A549 (cell line): ENCODE data around the gene LAP3. TPM values are rescaled to one million over a fixed set of nuclear protein-coding genes. Genes with fewer than 3 reads are reported as not detected.

Experiments used
- ATAC-seq, 2 experiments: fragments of 200-7000 bp in 1 of 2; fragments of >200 bp in 1 of 2; cut with Nextera tagmentation in 1 of 2; cut with Tn5 transposase in 1 of 2; 3 replicates each; pipeline versions ENCODE4 v1.8.0 to v1.9.1; 2018 to 2020; ENCODE audit warnings: mild to moderate bottlenecking in 1 of 2, moderate library complexity in 1 of 2
- CTCF ChIA-PET: fragments of 300-600 bp; sonication (Branson Sonifier 250); formaldehyde crosslinking; extraction: SDS; loops from one replicate; lab custom pipeline; 2021; ENCODE audit warnings: antibody characterized with exemption, inconsistent platforms; lab: Yijun Ruan, JAX
- POLR2A ChIA-PET: fragments of 350-600 bp; formaldehyde crosslinking; extraction: SDS; loops from one replicate; lab custom pipeline; 2021; ENCODE audit warnings: antibody characterized with exemption, inconsistent platforms; lab: Yijun Ruan, JAX
- DNase-seq, 2 experiments: peaks; one replicate each; pipeline versions ENCODE4 v3.0.0 to v3.0.0-alpha.2; 2011 to 2016; ENCODE audit warnings: low read depth in 1 of 2, low spot score in 1 of 2
- FAIRE-seq: peaks from 2 replicates; lab custom pipeline; 2011; peaks lifted over from hg19 to GRCh38; lab: Jason Lieb, UNC
- H3K27ac ChIP-seq, 2 experiments: fragments of >200 bp; sonication (Bioruptor Twin); formaldehyde crosslinking; 3 replicates each; pipeline ENCODE4 v1.5.1; 2016 to 2017
- H3K4me1 ChIP-seq: fragments of >200 bp; sonication (Bioruptor Twin); formaldehyde crosslinking; 3 replicates; pipeline ENCODE4 v1.6.1; 2016
- H3K4me2 ChIP-seq: fragments of >200 bp; sonication (Bioruptor Twin); formaldehyde crosslinking; 3 replicates; pipeline ENCODE4 v1.6.1; 2016
- H3K4me3 ChIP-seq: fragments of >200 bp; sonication (Bioruptor Twin); formaldehyde crosslinking; 3 replicates; pipeline ENCODE4 v1.5.1; 2016
- H3K9me3 ChIP-seq: fragments of >200 bp; sonication (Bioruptor Twin); formaldehyde crosslinking; 3 replicates; pipeline ENCODE4 v1.6.1; 2016
- CBX2 ChIP-seq: fragments of 200-600 bp; sonication (generic); IDR thresholded peaks from 2 replicates; pipeline ENCODE4 v1.6.1; 2016; ENCODE audit warnings: low read depth, mild to moderate bottlenecking, borderline replicate concordance
- CEBPB ChIP-seq, 2 experiments: fragments of >200 bp in 1 of 2; sonication (Bioruptor Twin) in 1 of 2; formaldehyde crosslinking in 1 of 2; IDR thresholded peaks; 2 replicates each; pipeline ENCODE4 v1.6.1; 2012 to 2016
- CHD4 ChIP-seq: fragments of 200-600 bp; sonication (generic); IDR thresholded peaks from 2 replicates; pipeline ENCODE4 v1.6.1; 2016; ENCODE audit warnings: antibody characterized with exemption, mild to moderate bottlenecking, borderline replicate concordance
- EHMT2 ChIP-seq: fragments of 200-600 bp; sonication (generic); IDR thresholded peaks from 2 replicates; pipeline ENCODE4 v1.6.1; 2016; ENCODE audit warnings: antibody characterized with exemption, low read depth, mild to moderate bottlenecking, moderate library complexity
- EP300 ChIP-seq, 2 experiments: fragments of >200 bp; sonication (Bioruptor Twin); formaldehyde crosslinking; IDR thresholded peaks; 2 replicates in 1 of 2; 3 replicates in 1 of 2; pipeline ENCODE4 v1.6.1; 2016 to 2017
- ESRRA ChIP-seq: fragments of 150-350 bp; IDR thresholded peaks from 2 replicates; pipeline ENCODE4 v1.6.1; 2014; ENCODE audit warnings: mild to moderate bottlenecking, low read length, borderline replicate concordance
- FOSL2 ChIP-seq, 2 experiments: fragments of 450-650 bp in 1 of 2; fragments of >200 bp in 1 of 2; sonication (Bioruptor Twin) in 1 of 2; formaldehyde crosslinking; IDR thresholded peaks; 2 replicates each; pipeline versions ENCODE4 v1.5.0 to v1.6.1; 2016 to 2020; ENCODE audit warnings: mild to moderate bottlenecking in 1 of 2, moderate library complexity in 1 of 2
- HDAC2 ChIP-seq: fragments of 200-600 bp; sonication (generic); IDR thresholded peaks from 2 replicates; pipeline ENCODE4 v1.6.1; 2016
- HEYL ChIP-seq: fragments of 250-450 bp; sonication (Bioruptor Pico); IDR thresholded peaks from 2 replicates; pipeline ENCODE4 v1.8.0; 2021; ENCODE audit warnings: mild to moderate bottlenecking, moderate library complexity
- HOXB13 ChIP-seq: fragments of 250-450 bp; sonication (Bioruptor Pico); IDR thresholded peaks from 2 replicates; pipeline ENCODE4 v1.5.0; 2020; ENCODE audit warnings: low read depth, mild to moderate bottlenecking, moderate library complexity
- JUN ChIP-seq, 2 experiments: fragments of >200 bp; sonication (Bioruptor Twin); formaldehyde crosslinking; IDR thresholded peaks; 2 replicates in 1 of 2; 3 replicates in 1 of 2; pipeline ENCODE4 v1.6.1; 2016 to 2017
- MAZ ChIP-seq: fragments of 150-350 bp; IDR thresholded peaks from 2 replicates; pipeline ENCODE4 v1.6.1; 2014; ENCODE audit warnings: antibody characterized with exemption, low read depth, low read length, borderline replicate concordance
- PBX3 ChIP-seq: IDR thresholded peaks from 2 replicates; pipeline ENCODE4 v1.6.1; 2012
- POLR2A ChIP-seq: IDR thresholded peaks from 2 replicates; pipeline ENCODE4 v1.6.1; 2012; ENCODE audit warnings: mild to moderate bottlenecking, low read length
- POLR2AphosphoS2 ChIP-seq: conservative IDR thresholded peaks from 2 replicates; pipeline ENCODE4 v1.6.1; 2012; ENCODE audit warnings: low read length, improper control_type of control experiment, inconsistent platforms
- RAD21 ChIP-seq, 2 experiments: fragments of >200 bp in 1 of 2; sonication (Bioruptor Twin) in 1 of 2; formaldehyde crosslinking in 1 of 2; IDR thresholded peaks in 1 of 2; conservative IDR thresholded peaks in 1 of 2; 2 replicates in 1 of 2; 3 replicates in 1 of 2; pipeline ENCODE4 v1.6.1; 2012 to 2018; ENCODE audit warnings: inconsistent platforms in 1 of 2
- RNF2 ChIP-seq: fragments of 200-600 bp; sonication (generic); IDR thresholded peaks from 2 replicates; pipeline ENCODE4 v1.6.1; 2016; ENCODE audit warnings: low read depth, mild to moderate bottlenecking, antibody characterized with exemption, moderate library complexity, borderline replicate concordance
- SREBF2 ChIP-seq: fragments of 450-650 bp; IDR thresholded peaks from 2 replicates; pipeline ENCODE4 v1.6.1; 2014; ENCODE audit warnings: mild to moderate bottlenecking, moderate library complexity
- ZFP36 ChIP-seq: fragments of 450-650 bp; IDR thresholded peaks from 2 replicates; pipeline ENCODE4 v1.6.1; 2014; ENCODE audit warnings: borderline replicate concordance; ENCODE audit not compliant: partially characterized antibody
- ZNF302 ChIP-seq: fragments of 250-450 bp; sonication (Bioruptor Pico); IDR thresholded peaks from 2 replicates; pipeline ENCODE4 v1.9.0; 2021; ENCODE audit warnings: inconsistent platforms, mild to moderate bottlenecking, moderate library complexity
- WGBS: methylation state at CpG from one replicate; pipeline ENCODE4 v1.1.6; 2017; ENCODE audit errors: missing lambda C conversion rate; 5-methylcytosine and 5-hydroxymethylcytosine counted together
- polyA plus RNA-seq, 4 experiments: library from polyadenylated mRNA; depleted of rRNA in 3 of 4; stranded (reverse); fragments of >200 nt; fragmentation: RNase III in 1 of 4; extraction: RNeasy Plus Mini Kit Qiagen cat#74134 plus additional on column Dnase treatment in 1 of 4; gene quantifications; 2 replicates in 3 of 4; 3 replicates in 1 of 4; pipeline ENCODE4 v1.2.3, GENCODE V29; 2011 to 2017
- TF ChIP-seq, protein P1 (sequence below): fragments of 150-350 bp; IDR thresholded peaks from 2 replicates; pipeline ENCODE4 v1.6.1; 2014; ENCODE audit warnings: low read depth, mild to moderate bottlenecking, low read length

Gene LAP3
- polyA plus RNA-seq, 2 of the 4 experiments (the other 2 are of a cell fraction) = 38.6 to 46.2 TPM

DNA sequence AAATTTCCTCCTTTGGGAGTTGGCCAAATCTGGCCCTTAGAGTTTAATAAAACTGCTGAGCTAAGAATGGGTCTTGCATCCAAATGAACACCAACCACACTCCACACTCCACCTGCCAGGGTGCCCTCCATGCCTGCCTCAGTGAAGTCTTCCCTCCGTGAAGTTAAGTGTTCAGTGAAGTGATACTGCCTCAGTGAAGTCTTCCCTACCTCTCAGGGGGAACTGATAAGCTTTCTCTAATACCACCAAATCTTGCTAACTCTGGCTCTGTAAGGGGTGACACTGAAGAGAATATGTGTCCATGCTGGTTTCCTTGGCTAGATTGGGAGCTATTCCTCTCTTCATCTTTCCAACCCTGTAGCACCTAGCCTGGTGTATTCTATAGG, 65.4 kb downstream of the LAP3 start (continued):
- TF ChIP-seq POLR2AphosphoS2 (no peak), CBX2 (no peak), CHD4 (no peak), HOXB13 (no peak), CEBPB (IDR thresholded peaks at IDR 0.05) (no peak)

DNA sequence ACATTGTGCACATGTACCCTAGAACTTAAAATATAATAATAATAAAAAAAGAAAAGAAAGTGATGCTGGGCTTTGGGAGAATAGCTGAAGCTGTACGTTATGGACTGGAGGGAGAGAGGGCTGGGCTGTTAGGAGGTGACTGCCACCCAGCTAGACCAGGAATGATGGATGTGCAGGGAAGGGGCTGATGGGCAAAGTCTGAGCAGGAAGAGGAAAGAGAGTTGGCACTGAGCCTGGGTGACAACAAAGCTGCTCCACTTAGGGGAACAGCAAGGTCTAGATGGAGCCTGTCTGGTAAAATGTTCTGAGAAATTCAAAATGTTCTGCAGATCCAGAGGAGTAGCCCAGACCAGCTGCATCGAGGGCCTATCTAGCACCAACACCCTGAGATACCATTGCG, 69.7 kb downstream of the LAP3 start:
- Histone ChIP-seq H3K4me3 (no peak overlapping the region), H3K4me1 (no peaks in the 10 kb centered on the region)
- WGBS = 47% methylated on average over 3 of the region's 3 CpGs
- TF ChIP-seq FOSL2 (IDR thresholded peaks at IDR 0.05) (no peak), FOSL2 (CRISPR knock-in tag; IDR thresholded peaks at IDR 0.05) (no peak), POLR2A (no peak), SREBF2 (no peak), RNF2 (no peak), HDAC2 (no peak)
- TF ChIP-seq, all 56 proteins: peak for 0
- ChIA-PET POLR2A (no interaction called here), CTCF (interaction anchor here (0.6 to 1.0 kb wide), 2 partner anchors 10 to 705 kb away, joined by 3 to 6 read pairs; no protein-coding TSS in a partner anchor)
- Histone ChIP-seq H3K9me3 (peaks cover 6% of the 10 kb centered on the region; the same call in 1 of the 3 replicates), H3K4me2 (no peak overlapping the region), H3K27ac (no peak overlapping the region)
- DNase-seq = no peak
- no peak for FAIRE-seq
- ATAC-seq = 0 out of 6 replicates have a peak, but pooled peaks of 1 of the 2 experiments have one; percentile 19

DNA sequence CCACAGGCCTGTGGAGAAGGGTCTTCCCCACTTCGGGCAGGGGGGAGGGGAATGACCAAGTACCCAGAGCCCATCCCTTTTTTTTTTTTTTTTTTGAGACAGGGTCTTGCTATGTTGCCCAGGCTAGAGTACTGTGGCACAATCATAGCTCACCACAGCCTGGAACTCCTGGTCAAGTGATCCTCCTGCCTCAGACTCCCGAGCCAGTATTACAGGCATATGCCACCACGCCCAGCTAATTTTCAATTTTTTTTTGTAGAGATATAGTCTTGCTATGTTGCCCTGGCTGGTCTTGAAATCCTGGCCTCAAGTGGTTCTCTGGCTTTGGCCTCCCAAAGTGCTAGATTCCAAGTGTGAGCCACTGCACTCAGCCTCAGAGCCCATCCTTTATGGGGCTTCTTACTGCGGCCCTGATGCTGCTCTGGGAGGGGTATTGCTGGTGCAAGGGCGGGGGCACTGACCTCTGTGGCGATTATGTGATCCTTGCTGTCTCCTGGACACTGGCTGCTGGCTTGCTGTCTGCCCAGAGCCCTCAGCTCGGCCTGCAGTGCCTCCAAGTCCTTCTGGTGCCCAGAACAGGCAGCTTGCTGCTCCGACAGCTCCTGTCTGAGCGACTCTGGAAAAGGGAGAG, 70.3 kb downstream of the LAP3 start:
- Histone ChIP-seq H3K4me2 (no peak overlapping the region), H3K27ac (no peak overlapping the region), H3K9me3 (peaks cover 6% of the 10 kb centered on the region; the same call in 1 of the 3 replicates), H3K4me1 (no peaks in the 10 kb centered on the region), H3K4me3 (no peak overlapping the region)
- DNase-seq (no peak), FAIRE-seq (no peak), ATAC-seq (peak in 1 of 2 experiments; percentile 23; a peak in 2 of 6 replicates)
- TF ChIP-seq ESRRA (no peak), JUN (IDR thresholded peaks at IDR 0.05) (no peak), RAD21 (conservative IDR thresholded peaks at IDR 0.05 in 1 of 2, IDR thresholded peaks at IDR 0.05 in 1 of 2) (no peak), CHD4 (no peak), HDAC2 (no peak), MAZ (no peak), EP300 (IDR thresholded peaks at IDR 0.05) (no peak), PBX3 (no peak), ZNF302 (no peak)
- WGBS = 43% methylated on average over 7 of the region's 9 CpGs
- POLR2A ChIA-PET = no interaction called here
- CTCF ChIA-PET = interaction anchor here (0.6 to 1.0 kb wide), 2 partner anchors 10 to 704 kb away, joined by 3 to 6 read pairs; no protein-coding TSS in a partner anchor

DNA sequence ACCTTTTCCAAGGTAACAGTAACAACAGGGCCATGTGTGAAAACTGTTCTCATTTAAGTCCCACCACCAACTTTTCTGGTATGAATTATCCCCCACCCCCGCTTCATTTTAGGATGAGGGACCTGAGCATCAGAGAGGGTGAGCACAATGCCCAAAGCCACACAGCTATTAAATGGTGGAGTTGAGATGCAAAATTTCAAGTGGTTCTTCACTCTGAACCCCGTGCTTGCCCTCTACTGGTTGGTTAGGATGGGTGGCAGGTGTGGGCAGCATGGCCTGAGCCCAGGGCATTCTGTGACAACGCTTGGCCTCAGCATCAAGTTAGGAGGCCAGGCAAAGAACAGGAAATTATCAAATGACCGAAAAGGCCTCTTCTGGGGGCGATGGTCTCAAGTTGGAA, 70.9 kb downstream of the LAP3 start:
- ChIA-PET CTCF (no interaction called here), POLR2A (no interaction called here)
- H3K4me3 ChIP-seq = no peak overlapping the region
- no peak overlapping the region for H3K4me2 ChIP-seq
- DNase-seq = peak in 1 of 2 experiments; percentile 11
- TF ChIP-seq EHMT2 = no peak
- TF ChIP-seq ZFP36 = peak; percentile 18
- TF ChIP-seq, protein P1, sequence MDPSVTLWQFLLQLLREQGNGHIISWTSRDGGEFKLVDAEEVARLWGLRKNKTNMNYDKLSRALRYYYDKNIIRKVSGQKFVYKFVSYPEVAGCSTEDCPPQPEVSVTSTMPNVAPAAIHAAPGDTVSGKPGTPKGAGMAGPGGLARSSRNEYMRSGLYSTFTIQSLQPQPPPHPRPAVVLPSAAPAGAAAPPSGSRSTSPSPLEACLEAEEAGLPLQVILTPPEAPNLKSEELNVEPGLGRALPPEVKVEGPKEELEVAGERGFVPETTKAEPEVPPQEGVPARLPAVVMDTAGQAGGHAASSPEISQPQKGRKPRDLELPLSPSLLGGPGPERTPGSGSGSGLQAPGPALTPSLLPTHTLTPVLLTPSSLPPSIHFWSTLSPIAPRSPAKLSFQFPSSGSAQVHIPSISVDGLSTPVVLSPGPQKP = no peak
- TF ChIP-seq HEYL = no peak
- WGBS = 41% methylated on average over 5 of the region's 5 CpGs
- H3K9me3 ChIP-seq = no peaks in the 10 kb centered on the region
- no peak overlapping the region for H3K27ac ChIP-seq
- no peaks in the 10 kb centered on the region for H3K4me1 ChIP-seq
- peak; percentile 63 to 76; a peak in 5 of 6 replicates for ATAC-seq
- FAIRE-seq = no peak
